ENCODE data around the gene ASCL5. TPM values are rescaled to one million over a fixed set of nuclear protein-coding genes. Genes with fewer than 3 reads are reported as not detected.

Gene ASCL5
- total and polyA plus RNA-seq, 10 of the 15 experiments (the other 5 are each of a cell fraction or from before 2014, with no cell fraction given): 0.04 TPM; not detected in 9

GRCh38 chr1:201066986-201067385 lies 60.0 kb downstream of the ASCL5 start:
- ATAC-seq: no peak
- Histone ChIP-seq H3K9ac (ENCODE audit: control insufficient read depth, insufficient read depth, low read length) (no peak overlapping the region), H2AFZ (ENCODE audit: control insufficient read depth, low read depth, low read length) (no peak overlapping the region), H3K79me2 (ENCODE audit: control insufficient read depth, insufficient read depth, low read length) (no peaks in the 10 kb centered on the region), H3K36me3 (ENCODE audit: control insufficient read depth in 2 of 2, insufficient read depth in 2 of 2, low read length in 1 of 2) (no peaks in the 10 kb centered on the region), H3K4me2 (ENCODE audit: control insufficient read depth, insufficient read depth) (no peak overlapping the region), H3K4me3 (no peak overlapping the region), H3K27me3 (replicated peaks in 1 of 2; ENCODE audit: control insufficient read depth in 2 of 2, insufficient read depth in 2 of 2, low read length in 1 of 2) (peaks cover 2 to 11% of the 10 kb centered on the region in 2 experiments), H3K9me3 (replicated peaks; ENCODE audit: control insufficient read depth, insufficient read depth, low read length) (no peaks in the 10 kb centered on the region), H3K4me1 (ENCODE audit: control insufficient read depth, insufficient read depth, low read length) (no peaks in the 10 kb centered on the region), H3K27ac (ENCODE audit: control insufficient read depth, insufficient read depth) (no peak overlapping the region), H4K20me1 (ENCODE audit: control insufficient read depth, insufficient read depth) (no peaks in the 10 kb centered on the region)
- WGBS (ENCODE audit: insufficient coverage, insufficient replicate concordance, low lambda C conversion rate, missing lambda C conversion rate): 34% methylated on average over 4 of the region's 4 CpGs
- intact Hi-C loops (cut with micrococcal nuclease; ENCODE audit: unreplicated experiment): no loop called here
- DNase-seq (ENCODE audit: low read depth, low spot score): no peak
- ChIA-PET POLR2A (no interaction called here), RAD21 (ENCODE audit: unreplicated experiment) (no interaction called here), SMC1A (ENCODE audit: uncharacterized antibody, unreplicated experiment) (no interaction called here), CTCF (interaction anchor here (0.9 kb wide), 1 partner anchor 87 kb away, joined by 3 read pairs; no protein-coding TSS in a partner anchor)
- no peak for FAIRE-seq
- no TSS peak for BruUV-seq (replicated peaks)
- in situ Hi-C loops (cut with MboI): no loop called here
- TF ChIP-seq, protein P1, sequence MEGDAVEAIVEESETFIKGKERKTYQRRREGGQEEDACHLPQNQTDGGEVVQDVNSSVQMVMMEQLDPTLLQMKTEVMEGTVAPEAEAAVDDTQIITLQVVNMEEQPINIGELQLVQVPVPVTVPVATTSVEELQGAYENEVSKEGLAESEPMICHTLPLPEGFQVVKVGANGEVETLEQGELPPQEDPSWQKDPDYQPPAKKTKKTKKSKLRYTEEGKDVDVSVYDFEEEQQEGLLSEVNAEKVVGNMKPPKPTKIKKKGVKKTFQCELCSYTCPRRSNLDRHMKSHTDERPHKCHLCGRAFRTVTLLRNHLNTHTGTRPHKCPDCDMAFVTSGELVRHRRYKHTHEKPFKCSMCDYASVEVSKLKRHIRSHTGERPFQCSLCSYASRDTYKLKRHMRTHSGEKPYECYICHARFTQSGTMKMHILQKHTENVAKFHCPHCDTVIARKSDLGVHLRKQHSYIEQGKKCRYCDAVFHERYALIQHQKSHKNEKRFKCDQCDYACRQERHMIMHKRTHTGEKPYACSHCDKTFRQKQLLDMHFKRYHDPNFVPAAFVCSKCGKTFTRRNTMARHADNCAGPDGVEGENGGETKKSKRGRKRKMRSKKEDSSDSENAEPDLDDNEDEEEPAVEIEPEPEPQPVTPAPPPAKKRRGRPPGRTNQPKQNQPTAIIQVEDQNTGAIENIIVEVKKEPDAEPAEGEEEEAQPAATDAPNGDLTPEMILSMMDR (IDR thresholded peaks at IDR 0.05 in 2 of 3, conservative IDR thresholded peaks at IDR 0.05 in 1 of 3; ENCODE audit: control insufficient read depth in 2 of 3, extremely low read depth in 1 of 3, insufficient read depth in 1 of 3, low read depth in 3 of 3, low read length in 3 of 3): no peak
- TF ChIP-seq MEF2A (IDR thresholded peaks at IDR 0.05; ENCODE audit: insufficient read depth, low read depth, low read length) (no peak), RFX5 (IDR thresholded peaks at IDR 0.05; ENCODE audit: low read depth, low read length) (no peak)

- 47% methylated on average over 10 of the region's 10 CpGs for WGBS (ENCODE audit: insufficient coverage, insufficient replicate concordance, low lambda C conversion rate, missing lambda C conversion rate)
- H3K79me2 ChIP-seq (ENCODE audit: control insufficient read depth, insufficient read depth, low read length): no peaks in the 10 kb centered on the region
- no peak overlapping the region for H3K27ac ChIP-seq (ENCODE audit: control insufficient read depth, insufficient read depth)
- in situ Hi-C loops (cut with MboI): no loop called here
- DNase-seq (ENCODE audit: low read depth, low spot score) (no peak), FAIRE-seq (no peak), ATAC-seq (no peak)
- BruUV-seq (replicated peaks): no TSS peak
- intact Hi-C loops (cut with micrococcal nuclease; ENCODE audit: unreplicated experiment): no loop called here
- peaks cover 2 to 7% of the 10 kb centered on the region in 2 experiments for H3K27me3 ChIP-seq (replicated peaks in 1 of 2; ENCODE audit: control insufficient read depth in 2 of 2, insufficient read depth in 2 of 2, low read length in 1 of 2)
- no peaks in the 10 kb centered on the region for H3K36me3 ChIP-seq (ENCODE audit: control insufficient read depth in 2 of 2, insufficient read depth in 2 of 2, low read length in 1 of 2)
- H3K9ac ChIP-seq (ENCODE audit: control insufficient read depth, insufficient read depth, low read length): no peak overlapping the region
- no peaks in the 10 kb centered on the region for H3K9me3 ChIP-seq (replicated peaks; ENCODE audit: control insufficient read depth, insufficient read depth, low read length)
- no peaks in the 10 kb centered on the region for H3K4me1 ChIP-seq (ENCODE audit: control insufficient read depth, insufficient read depth, low read length)
- CTCF ChIA-PET: no interaction called here
- POLR2A ChIA-PET: no interaction called here
- H3K4me2 ChIP-seq (ENCODE audit: control insufficient read depth, insufficient read depth): no peak overlapping the region
- SMC1A ChIA-PET (ENCODE audit: uncharacterized antibody, unreplicated experiment): interaction anchor here (1.4 kb wide), 1 partner anchor 15 kb away, joined by 3 read pairs; no protein-coding TSS in a partner anchor
- RAD21 ChIA-PET (ENCODE audit: unreplicated experiment): interaction anchor here (0.9 kb wide), 1 partner anchor 1010 kb away, joined by 3 read pairs; no protein-coding TSS in a partner anchor
- no peak overlapping the region for H2AFZ ChIP-seq (ENCODE audit: control insufficient read depth, low read depth, low read length)
- no peak overlapping the region for H3K4me3 ChIP-seq
- no peaks in the 10 kb centered on the region for H4K20me1 ChIP-seq (ENCODE audit: control insufficient read depth, insufficient read depth)
- TF ChIP-seq NFIC (IDR thresholded peaks at IDR 0.05; ENCODE audit: low read depth, low read length) (no peak), NR2F1 (conservative IDR thresholded peaks at IDR 0.05) (no peak), MXI1 (IDR thresholded peaks at IDR 0.05; ENCODE audit: low read depth, low read length) (no peak), SPI1 (IDR thresholded peaks at IDR 0.05; ENCODE audit: borderline replicate concordance, insufficient read depth, low read depth, low read length) (no peak), ELK1 (IDR thresholded peaks at IDR 0.05; ENCODE audit: low read depth, low read length) (no peak), ZZZ3 (IDR thresholded peaks at IDR 0.05; ENCODE audit: control insufficient read depth, insufficient read length, low read depth) (no peak), ZNF384 (IDR thresholded peaks at IDR 0.05; ENCODE audit: borderline replicate concordance, low read depth, low read length) (no peak), RAD51 (IDR thresholded peaks at IDR 0.05) (no peak)
- TF ChIP-seq, protein P2, sequence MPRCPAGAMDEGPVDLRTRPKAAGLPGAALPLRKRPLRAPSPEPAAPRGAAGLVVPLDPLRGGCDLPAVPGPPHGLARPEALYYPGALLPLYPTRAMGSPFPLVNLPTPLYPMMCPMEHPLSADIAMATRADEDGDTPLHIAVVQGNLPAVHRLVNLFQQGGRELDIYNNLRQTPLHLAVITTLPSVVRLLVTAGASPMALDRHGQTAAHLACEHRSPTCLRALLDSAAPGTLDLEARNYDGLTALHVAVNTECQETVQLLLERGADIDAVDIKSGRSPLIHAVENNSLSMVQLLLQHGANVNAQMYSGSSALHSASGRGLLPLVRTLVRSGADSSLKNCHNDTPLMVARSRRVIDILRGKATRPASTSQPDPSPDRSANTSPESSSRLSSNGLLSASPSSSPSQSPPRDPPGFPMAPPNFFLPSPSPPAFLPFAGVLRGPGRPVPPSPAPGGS (IDR thresholded peaks at IDR 0.05; ENCODE audit: borderline replicate concordance, insufficient read depth, low read depth, low read length, poor library complexity, severe bottlenecking): no peak
Measured at GRCh38 chr1:201065686-201066085, 61.3 kb downstream of the ASCL5 start.
